ENCODE data around the gene CD24. TPM values are rescaled to one million over a fixed set of nuclear protein-coding genes. Genes with fewer than 3 reads are reported as not detected.
"Not testable (repeated sequence)": the region's sequence is repeated elsewhere in the genome, so short reads cannot be mapped to it uniquely, and the experiment has no call there.

The CD24 gene
- 1 to 10 TPM in 2 of 3 donors, under 1 TPM in 1; 0.77 to 1.4 (median 1.2) TPM for total RNA-seq
- 79.6 TPM for total RNA-seq (2013)

GRCh38 chr6:106974336-106974998 is at the start of gene CD24:
CD24 (minus strand) TSS chr6:106974729; CDS start chr6:106974646, 83 bp downstream.
- ATAC-seq, result peak in 2 of 3 donors; percentile 8 to 22
- Histone ChIP-seq H3K27me3 (ENCODE audit: control insufficient read depth, insufficient read depth, low read length) (peaks cover 17% of the 10 kb centered on the region), H3K9me3 (ENCODE audit: control insufficient read depth, insufficient read depth, low read length) (no peaks in the 10 kb centered on the region), H3K27ac (ENCODE audit: low read length) (peak within 1 kb of the TSS; percentile 38), H3K4me3 (ENCODE audit: low read length) (peak within 1 kb of the TSS; percentile 62), H3K4me1 (ENCODE audit: control insufficient read depth, insufficient read depth, low read length) (peaks cover 16% of the 10 kb centered on the region), H3K36me3 (ENCODE audit: control insufficient read depth, insufficient read depth, low read length) (no peaks in the 10 kb centered on the region)
- H3K27me3 Mint-ChIP-seq (ENCODE audit: low read depth in 2 of 2), result peaks cover 34 to 52% of the 10 kb centered on the region in 2 donors
- intact Hi-C loops (cut with micrococcal nuclease), result no loop called here
- no peak for TF ChIP-seq CTCF (IDR thresholded peaks at IDR 0.05)
- H3K4me3 Mint-ChIP-seq, result peak within 1 kb of the TSS; percentile 53
- H3K36me3 Mint-ChIP-seq, result no peaks in the 10 kb centered on the region
- peaks cover 0 to 4% of the 10 kb centered on the region in 2 donors for H3K4me1 Mint-ChIP-seq
- DNase-seq, result no peak
- H3K27ac Mint-ChIP-seq, result no peak within 1 kb of the TSS
- 1% methylated on average over 73 of the region's 73 CpGs for WGBS (ENCODE audit: insufficient coverage)
- H3K9me3 Mint-ChIP-seq, result no peaks in the 10 kb centered on the region

- no peak overlapping the region for H3K27ac ChIP-seq (ENCODE audit: low read length)
- ATAC-seq (no peak), DNase-seq (no peak)
- no peaks in the 10 kb centered on the region for H3K27me3 ChIP-seq (ENCODE audit: control insufficient read depth, insufficient read depth, low read length)
- Mint-ChIP-seq H3K36me3 (no peaks in the 10 kb centered on the region), H3K27ac (no peak overlapping the region), H3K27me3 (ENCODE audit: low read depth in 2 of 2) (no peaks in the 10 kb centered on the region), H3K9me3 (no peaks in the 10 kb centered on the region), H3K4me3 (no peak overlapping the region), H3K4me1 (no peaks in the 10 kb centered on the region)
- no peaks in the 10 kb centered on the region for H3K9me3 ChIP-seq (ENCODE audit: control insufficient read depth, insufficient read depth, low read length)
- intact Hi-C loops (cut with micrococcal nuclease), result loop anchor here (10.0 kb wide), 1 partner anchor 443 kb away; no protein-coding TSS in a partner anchor
- H3K4me1 ChIP-seq (ENCODE audit: control insufficient read depth, insufficient read depth, low read length), result no peaks in the 10 kb centered on the region
- H3K4me3 ChIP-seq (ENCODE audit: low read length), result no peak overlapping the region
- no peak for TF ChIP-seq CTCF (IDR thresholded peaks at IDR 0.05)
- no CpG with 5 or more reads among the region's 1 CpG for WGBS (ENCODE audit: insufficient coverage)
- no peaks in the 10 kb centered on the region for H3K36me3 ChIP-seq (ENCODE audit: control insufficient read depth, insufficient read depth, low read length)
These were observed 47.1 kb upstream of the CD24 start for GRCh38 chr6:107021446-107022185.

GRCh38 chr6:107020239-107020638 is 45.7 kb upstream of the CD24 start:
- Histone ChIP-seq H3K27ac (ENCODE audit: low read length) (no peak overlapping the region), H3K36me3 (ENCODE audit: control insufficient read depth, insufficient read depth, low read length) (no peaks in the 10 kb centered on the region), H3K4me3 (ENCODE audit: low read length) (no peak overlapping the region), H3K4me1 (ENCODE audit: control insufficient read depth, insufficient read depth, low read length) (no peaks in the 10 kb centered on the region), H3K9me3 (ENCODE audit: control insufficient read depth, insufficient read depth, low read length) (no peaks in the 10 kb centered on the region), H3K27me3 (ENCODE audit: control insufficient read depth, insufficient read depth, low read length) (no peaks in the 10 kb centered on the region)
- no peaks in the 10 kb centered on the region for H3K27me3 Mint-ChIP-seq (ENCODE audit: low read depth in 2 of 2)
- DNase-seq (no peak), ATAC-seq (no peak)
- WGBS (ENCODE audit: insufficient coverage), result 95% methylated on average over 4 of the region's 4 CpGs
- no peak overlapping the region for H3K27ac Mint-ChIP-seq
- H3K9me3 Mint-ChIP-seq, result no peaks in the 10 kb centered on the region
- intact Hi-C loops (cut with micrococcal nuclease), result loop anchor here (10.0 kb wide), 1 partner anchor 445 kb away; no protein-coding TSS in a partner anchor
- no peak for TF ChIP-seq CTCF (IDR thresholded peaks at IDR 0.05)
- H3K4me3 Mint-ChIP-seq, result no peak overlapping the region
- no peaks in the 10 kb centered on the region for H3K4me1 Mint-ChIP-seq
- H3K36me3 Mint-ChIP-seq, result no peaks in the 10 kb centered on the region

- ATAC-seq; H3K27ac ChIP-seq (ENCODE audit: low read length); H3K36me3 Mint-ChIP-seq; H3K4me1 Mint-ChIP-seq; H3K36me3 ChIP-seq (ENCODE audit: control insufficient read depth, insufficient read depth, low read length); H3K4me3 Mint-ChIP-seq; H3K4me1 ChIP-seq (ENCODE audit: control insufficient read depth, insufficient read depth, low read length); H3K27ac Mint-ChIP-seq; H3K27me3 Mint-ChIP-seq (ENCODE audit: low read depth in 2 of 2); H3K9me3 Mint-ChIP-seq; DNase-seq; H3K4me3 ChIP-seq (ENCODE audit: low read length); H3K27me3 ChIP-seq (ENCODE audit: control insufficient read depth, insufficient read depth, low read length); H3K9me3 ChIP-seq (ENCODE audit: control insufficient read depth, insufficient read depth, low read length): not testable (repeated sequence)
- intact Hi-C loops (cut with micrococcal nuclease), result loop anchor here (10.0 kb wide), 1 partner anchor 445 kb away; no protein-coding TSS in a partner anchor
- WGBS (ENCODE audit: insufficient coverage), result 88% methylated on average over 8 of the region's 8 CpGs
These were observed 45.1 kb upstream of the CD24 start for GRCh38 chr6:107019628-107020027.

Measured in natural killer cell (primary cell).